ENCODE results near the gene TCF15.

GRCh38 chr20:625360-625932, 15.3 kb upstream of the TCF15 start:
- TF ChIP-seq ZFP3 (CRISPR knock-in tag; IDR thresholded peaks at IDR 0.05) (no peak), ISL1 (CRISPR knock-in tag; IDR thresholded peaks at IDR 0.05) (no peak), RARB (CRISPR knock-in tag; IDR thresholded peaks at IDR 0.05) (no peak), PATZ1 (CRISPR knock-in tag; IDR thresholded peaks at IDR 0.05; ENCODE audit: borderline replicate concordance) (no peak), ZC3H10 (CRISPR knock-in tag; IDR thresholded peaks at IDR 0.05) (no peak), ESRRG (CRISPR knock-in tag; IDR thresholded peaks at IDR 0.05) (no peak), CSDC2 (CRISPR knock-in tag; IDR thresholded peaks at IDR 0.05) (no peak), GLIS3 (CRISPR knock-in tag; IDR thresholded peaks at IDR 0.05) (no peak), ZNF565 (CRISPR knock-in tag; conservative IDR thresholded peaks at IDR 0.05; ENCODE audit: low read depth) (no peak), CSRNP3 (CRISPR knock-in tag; IDR thresholded peaks at IDR 0.05) (no peak), ZNF70 (CRISPR knock-in tag; IDR thresholded peaks at IDR 0.05) (no peak)

All from SK-N-SH treated with all-trans-retinoic acid at 6 μM for 48 hours (cell line).